ENCODE data around the gene SNPH. TPM values are rescaled to one million over a fixed set of nuclear protein-coding genes. Genes with fewer than 3 reads are reported as not detected.

The SNPH gene
- total and polyA plus RNA-seq, 2 of the 4 experiments (the other 2 are of a cell fraction) = 3.1 to 4.5 TPM

- TF ChIP-seq RCOR1 (IDR thresholded peaks at IDR 0.05; ENCODE audit: insufficient replicate concordance, low read length) (no peak), POLR2A (IDR thresholded peaks at IDR 0.05; ENCODE audit: low read depth, low read length) (no peak)
Measured at GRCh38 chr20:1315804-1316203, 49.7 kb downstream of the SNPH start (continued).

- intact Hi-C loops (cut with micrococcal nuclease) (no loop called here), dilution Hi-C loops (cut with HindIII; ENCODE audit: low sequenced_read_pairs, unreplicated experiment) (no loop called here), in situ Hi-C loops (cut with MboI; ENCODE audit: low sequenced_read_pairs) (no loop called here)
- Histone ChIP-seq H3K23ac (ENCODE audit: low read depth, low read length) (no peak overlapping the region), H3K79me1 (ENCODE audit: low read depth in 1 of 2, low read length in 2 of 2) (peaks cover 0 to 5% of the 10 kb centered on the region in 2 experiments; a peak in 1 of 4 replicates), H3K4ac (ENCODE audit: low read depth, low read length) (peak overlapping the region; percentile 8; the same call in 1 of the 2 replicates), H4K5ac (ENCODE audit: low read depth, low read length) (no peak overlapping the region; the same call in 1 of the 2 replicates), H3K9ac (ENCODE audit: low read depth, low read length) (peak overlapping the region; percentile 63; the same call in 1 of the 2 replicates), H3K4me3 (ENCODE audit: insufficient read depth, low read depth, low read length) (no peak overlapping the region), H2BK15ac (ENCODE audit: low read depth, low read length) (peak overlapping the region; percentile 60; the same call in 1 of the 3 replicates), H2BK5ac (ENCODE audit: low read depth, low read length, poor library complexity, severe bottlenecking) (no peak overlapping the region), H3K36me3 (ENCODE audit: control insufficient read depth, insufficient read depth, low read length) (no peaks in the 10 kb centered on the region), H3K9me1 (ENCODE audit: insufficient read depth, low read length) (peaks cover 5% of the 10 kb centered on the region; the same call in 1 of the 2 replicates), H3K9me3 (ENCODE audit: control insufficient read depth, insufficient read depth, low read length) (no peaks in the 10 kb centered on the region), H2AK9ac (replicated peaks; ENCODE audit: low read depth, low read length, poor library complexity) (no peak overlapping the region), H3K56ac (ENCODE audit: extremely low read depth, insufficient read depth, low read length) (no peak overlapping the region), H3K4me2 (ENCODE audit: low read depth, low read length) (peak overlapping the region; percentile 56), H3K14ac (replicated peaks; ENCODE audit: low read depth, low read length) (peak overlapping the region; percentile 29), H2BK120ac (ENCODE audit: low read depth, low read length) (no peak overlapping the region; the same call in 1 of the 2 replicates), H2BK20ac (ENCODE audit: low read depth, low read length) (no peak overlapping the region), H3K4me1 (ENCODE audit: control insufficient read depth, insufficient read depth, low read length) (peaks cover 14% of the 10 kb centered on the region), H3K18ac (ENCODE audit: low read depth, low read length) (no peak overlapping the region), H3K27me3 (ENCODE audit: control insufficient read depth, insufficient read depth, low read length) (no peaks in the 10 kb centered on the region), H2AK5ac (ENCODE audit: low read depth, low read length) (peak overlapping the region; percentile 39; the same call in 1 of the 2 replicates), H3K27ac (ENCODE audit: insufficient read depth, low read length) (no peak overlapping the region), H4K8ac (ENCODE audit: low read depth in 2 of 2, low read length in 2 of 2) (peak overlapping the region; percentile 27 to 63; a peak in 3 of 4 replicates), H4K20me1 (ENCODE audit: insufficient read depth, low read length) (no peaks in the 10 kb centered on the region), H2AFZ (replicated peaks; ENCODE audit: low read length, poor library complexity) (peak overlapping the region; percentile 84), H4K91ac (ENCODE audit: insufficient read depth, low read depth, low read length) (peak overlapping the region; percentile 62)
- ChIA-PET CTCF (no interaction called here), POLR2A (ENCODE audit: unreplicated experiment) (no interaction called here)
- TF ChIP-seq POLR2A (IDR thresholded peaks at IDR 0.05; ENCODE audit: low read depth, low read length) = no peak
- TF ChIP-seq USF2 (IDR thresholded peaks at IDR 0.05; ENCODE audit: low read depth, low read length) = no peak
- TF ChIP-seq RCOR1 (IDR thresholded peaks at IDR 0.05; ENCODE audit: insufficient replicate concordance, low read length) = no peak
- TF ChIP-seq CHD1 (IDR thresholded peaks at IDR 0.05; ENCODE audit: low read depth, low read length) = no peak
- WGBS, 2 experiments (ENCODE audit: extremely low coverage in 2 of 2, insufficient read length in 1 of 2) = 100% methylated on average over 1 of the region's 12 CpGs; no CpG with 5 or more reads in 1 of the 2 experiments
- no TSS peak for BruUV-seq (replicated peaks)
- DNase-seq (no peak), ATAC-seq (ENCODE audit: low read depth) (no peak)
Measured at GRCh38 chr20:1317545-1318255, 51.6 kb downstream of the SNPH start.

All from IMR-90 (cell line).